B cell (primary cell): ENCODE measurements around the gene KRTAP4-11. TPM values are rescaled to one million over a fixed set of nuclear protein-coding genes. Genes with fewer than 3 reads are reported as not detected.

Experiments
- ATAC-seq: fragments of 200-7000 bp; cut with Tn5 transposase; one replicate; pipeline ENCODE4 v1.10.0; 2021; ENCODE audit warnings: low read depth, mild to moderate bottlenecking, moderate number of reproducible peaks, moderate library complexity
- CTCF ChIA-PET: fragments of 350-600 bp; sonication (Branson Sonifier 250); formaldehyde crosslinking; loops from one replicate; lab custom pipeline; 2021; ENCODE audit warnings: antibody characterized with exemption, inconsistent platforms; lab: Charles Lee
- POLR2A ChIA-PET: fragments of 350-600 bp; sonication (Branson Sonifier 250); formaldehyde crosslinking; loops from one replicate; lab custom pipeline; 2021; ENCODE audit warnings: antibody characterized with exemption; lab: Charles Lee
- DNase-seq: peaks from one replicate; pipeline ENCODE4 v3.0.0; 2013
- H2AFZ ChIP-seq: 2 replicates; pipeline ENCODE4 v1.6.1; 2012; ENCODE audit warnings: mild to moderate bottlenecking, low read depth, low read length; ENCODE audit not compliant: insufficient read depth, poor library complexity, severe bottlenecking
- H3K27ac ChIP-seq, 2 donors: 1 replicate in 1 of 2; 2 replicates in 1 of 2; pipeline ENCODE4 v1.5.1; 2012 to 2013; ENCODE audit warnings: low read length in 2 of 2, mild to moderate bottlenecking in 2 of 2, moderate library complexity in 1 of 2
- H3K27me3 ChIP-seq, 4 experiments: fragments of 200-600 bp in 1 of 4; sonication (generic) in 1 of 4; replicated peaks in 1 of 4; 1 replicate in 2 of 4; 2 replicates in 2 of 4; pipeline versions ENCODE4 v1.6.1 to v1.7.0; 2013 to 2016; ENCODE audit warnings: low read length in 3 of 4, mild to moderate bottlenecking in 2 of 4, mixed read lengths in 1 of 4, moderate library complexity in 1 of 4; ENCODE audit not compliant: insufficient read depth in 4 of 4, control insufficient read depth in 3 of 4; ENCODE audit errors: control extremely low read depth in 1 of 4
- H3K36me3 ChIP-seq, 2 experiments: replicated peaks in 1 of 2; 1 replicate in 1 of 2; 2 replicates in 1 of 2; pipeline versions ENCODE4 v1.6.1 to v1.7.1; 2013; ENCODE audit warnings: low read length in 1 of 2; ENCODE audit not compliant: insufficient read depth in 2 of 2, control insufficient read depth in 1 of 2; ENCODE audit errors: control extremely low read depth in 1 of 2, extremely low read depth in 1 of 2
- H3K4me1 ChIP-seq, 2 donors: fragments of 200-600 bp in 1 of 2; sonication (generic) in 1 of 2; 1 replicate in 1 of 2; 2 replicates in 1 of 2; pipeline versions ENCODE4 v1.5.1 to v1.6.1; 2013 to 2017; ENCODE audit warnings: low read length in 2 of 2; ENCODE audit not compliant: control insufficient read depth in 2 of 2, insufficient read depth in 2 of 2
- H3K4me2 ChIP-seq: replicated peaks from 2 replicates; pipeline ENCODE3; 2012; ENCODE audit warnings: mild to moderate bottlenecking, low read depth, low read length; ENCODE audit not compliant: poor library complexity, severe bottlenecking
- H3K4me3 ChIP-seq, 5 experiments: fragments of 200-600 bp in 1 of 5; sonication (generic) in 1 of 5; 1 replicate in 3 of 5; 2 replicates in 2 of 5; pipeline versions ENCODE4 v1.5.1 to v1.7.0; 2011 to 2016; ENCODE audit warnings: low read length in 4 of 5, mild to moderate bottlenecking in 4 of 5, low read depth in 2 of 5, control low read depth in 1 of 5, moderate library complexity in 1 of 5; ENCODE audit not compliant: insufficient read depth in 1 of 5; ENCODE audit errors: control extremely low read depth in 1 of 5, extremely low read depth in 1 of 5
- H3K79me2 ChIP-seq: fragments of 200-600 bp; sonication (generic); one replicate; pipeline ENCODE4 v1.6.0; 2016; ENCODE audit warnings: low read length; ENCODE audit not compliant: control insufficient read depth, insufficient read depth
- H3K9ac ChIP-seq: fragments of 200-600 bp; sonication (generic); 2 replicates; pipeline ENCODE4 v1.6.1; 2017; ENCODE audit warnings: mild to moderate bottlenecking, low read length, moderate library complexity
- H3K9me3 ChIP-seq, 3 donors: one replicate each; pipeline versions ENCODE4 v1.6.1 to v1.7.1; 2013; ENCODE audit warnings: low read length in 2 of 3; ENCODE audit not compliant: control insufficient read depth in 2 of 3, insufficient read depth in 1 of 3; ENCODE audit errors: control extremely low read depth in 1 of 3
- H4K20me1 ChIP-seq: 2 replicates; pipeline ENCODE4 v1.6.0; 2012; ENCODE audit warnings: mild to moderate bottlenecking, low read length; ENCODE audit not compliant: insufficient read depth, control insufficient read depth, poor library complexity, severe bottlenecking
- H3K27ac Mint-ChIP-seq: one replicate; pipeline ENCODE4 v1.8.0; 2021; ENCODE audit warnings: mixed read lengths
- H3K27me3 Mint-ChIP-seq: one replicate; pipeline ENCODE4 v1.8.0; 2021; ENCODE audit warnings: mixed read lengths
- H3K4me1 Mint-ChIP-seq: one replicate; pipeline ENCODE4 v1.8.0; 2021; ENCODE audit warnings: mixed read lengths
- H3K4me3 Mint-ChIP-seq: one replicate; pipeline ENCODE4 v1.8.0; 2021; ENCODE audit warnings: mixed read lengths
- H3K9me3 Mint-ChIP-seq: one replicate; pipeline ENCODE4 v1.8.0; 2022; ENCODE audit warnings: mixed read lengths; ENCODE audit not compliant: insufficient read depth
- EZH2 ChIP-seq: IDR thresholded peaks from 2 replicates; pipeline ENCODE4 v1.6.1; 2012; ENCODE audit warnings: borderline replicate concordance, low read depth, mild to moderate bottlenecking, moderate library complexity, low read length; ENCODE audit not compliant: insufficient read depth, poor library complexity, severe bottlenecking
- WGBS: methylation state at CpG from one replicate; pipeline ENCODE4 v1.1.5; 2013; ENCODE audit warnings: missing lambda C conversion rate; ENCODE audit not compliant: insufficient coverage; 5-methylcytosine and 5-hydroxymethylcytosine counted together
- intact Hi-C: fragments of 100-400 bp; cut with micrococcal nuclease; formaldehyde crosslinking; loops from one replicate; pipeline ENCODE4 v1.10.0; 2022
- polyA plus RNA-seq: library from polyadenylated mRNA; depleted of rRNA; stranded (reverse); fragments of >200 nt; gene quantifications from 2 replicates; pipeline ENCODE4 v1.2.3, GENCODE V29; 2012
- total RNA-seq, 2 donors: library from RNA; stranded (reverse); fragments of 120-200 nt in 1 of 2; gene quantifications; 1 replicate in 1 of 2; 2 replicates in 1 of 2; pipeline versions ENCODE4 v1.2.3 to v1.2.4, GENCODE V29; 2013 to 2022
- TF ChIP-seq, protein P1 (sequence below): fragments of 200-600 bp; IDR thresholded peaks from one replicate; pipeline ENCODE4 v1.8.0; 2022; ENCODE audit warnings: antibody characterized with exemption, mild to moderate bottlenecking

Gene KRTAP4-11
- total and polyA plus RNA-seq, 2 donors (not counting 1 experiment from before 2014, with no cell fraction given): not detected

DNA sequence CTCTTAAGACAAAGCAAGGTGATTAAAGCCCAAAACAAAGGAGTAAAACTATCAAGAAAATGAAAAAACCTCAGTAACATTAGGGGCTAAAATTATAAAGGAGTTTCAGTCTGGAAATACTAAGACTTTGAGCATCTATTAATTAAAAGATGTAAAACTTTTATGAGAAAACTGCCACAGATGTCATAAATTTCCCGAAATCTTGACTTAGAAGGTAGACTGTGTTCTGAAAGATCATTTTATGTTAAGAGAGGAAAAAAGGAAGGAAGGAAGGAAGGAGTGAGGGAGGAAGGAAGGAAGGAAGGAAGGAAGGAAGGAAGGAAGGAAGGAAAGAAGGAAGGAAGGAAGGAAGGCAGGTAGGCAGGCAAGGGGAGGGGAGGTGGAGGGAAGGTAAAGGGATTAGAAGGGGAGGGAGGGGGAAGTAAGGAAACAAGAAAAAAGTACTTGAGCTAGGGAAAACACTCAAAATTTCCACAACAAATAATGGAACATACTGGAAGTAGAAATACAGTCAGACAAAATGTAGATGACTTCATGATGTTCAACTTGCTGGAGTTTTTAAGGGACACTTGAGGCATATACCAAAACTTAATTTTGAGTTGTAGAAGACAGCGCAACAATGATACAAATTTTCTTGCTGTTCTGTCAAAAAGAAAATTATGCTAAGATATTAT, 29.5 kb upstream of the KRTAP4-11 start:
- Histone ChIP-seq H3K27me3 (no peaks in the 10 kb centered on the region), H3K4me2 (no peak overlapping the region), H4K20me1 (no peaks in the 10 kb centered on the region), H3K4me3 (no peak overlapping the region), H3K9me3 (peaks cover 3 to 9% (median 5%) of the 10 kb centered on the region in 3 donors), H3K9ac (no peak overlapping the region), H3K36me3 (no peaks in the 10 kb centered on the region), H3K27ac (no peak overlapping the region), H2AFZ (no peak overlapping the region), H3K79me2 (no peaks in the 10 kb centered on the region), H3K4me1 (no peaks in the 10 kb centered on the region)
- TF ChIP-seq EZH2: no peak
- TF ChIP-seq, protein P1, sequence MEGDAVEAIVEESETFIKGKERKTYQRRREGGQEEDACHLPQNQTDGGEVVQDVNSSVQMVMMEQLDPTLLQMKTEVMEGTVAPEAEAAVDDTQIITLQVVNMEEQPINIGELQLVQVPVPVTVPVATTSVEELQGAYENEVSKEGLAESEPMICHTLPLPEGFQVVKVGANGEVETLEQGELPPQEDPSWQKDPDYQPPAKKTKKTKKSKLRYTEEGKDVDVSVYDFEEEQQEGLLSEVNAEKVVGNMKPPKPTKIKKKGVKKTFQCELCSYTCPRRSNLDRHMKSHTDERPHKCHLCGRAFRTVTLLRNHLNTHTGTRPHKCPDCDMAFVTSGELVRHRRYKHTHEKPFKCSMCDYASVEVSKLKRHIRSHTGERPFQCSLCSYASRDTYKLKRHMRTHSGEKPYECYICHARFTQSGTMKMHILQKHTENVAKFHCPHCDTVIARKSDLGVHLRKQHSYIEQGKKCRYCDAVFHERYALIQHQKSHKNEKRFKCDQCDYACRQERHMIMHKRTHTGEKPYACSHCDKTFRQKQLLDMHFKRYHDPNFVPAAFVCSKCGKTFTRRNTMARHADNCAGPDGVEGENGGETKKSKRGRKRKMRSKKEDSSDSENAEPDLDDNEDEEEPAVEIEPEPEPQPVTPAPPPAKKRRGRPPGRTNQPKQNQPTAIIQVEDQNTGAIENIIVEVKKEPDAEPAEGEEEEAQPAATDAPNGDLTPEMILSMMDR: no peak
- no peak for ATAC-seq
- POLR2A ChIA-PET: no interaction called here
- H3K4me3 Mint-ChIP-seq: no peak overlapping the region
- 71% methylated on average over 1 of the region's 2 CpGs for WGBS
- H3K27ac Mint-ChIP-seq: no peak overlapping the region
- CTCF ChIA-PET: no interaction called here
- H3K4me1 Mint-ChIP-seq: no peaks in the 10 kb centered on the region
- intact Hi-C loops: no loop called here
- DNase-seq: no peak
- peaks cover 8% of the 10 kb centered on the region for H3K9me3 Mint-ChIP-seq
- H3K27me3 Mint-ChIP-seq: peaks cover 4% of the 10 kb centered on the region

DNA sequence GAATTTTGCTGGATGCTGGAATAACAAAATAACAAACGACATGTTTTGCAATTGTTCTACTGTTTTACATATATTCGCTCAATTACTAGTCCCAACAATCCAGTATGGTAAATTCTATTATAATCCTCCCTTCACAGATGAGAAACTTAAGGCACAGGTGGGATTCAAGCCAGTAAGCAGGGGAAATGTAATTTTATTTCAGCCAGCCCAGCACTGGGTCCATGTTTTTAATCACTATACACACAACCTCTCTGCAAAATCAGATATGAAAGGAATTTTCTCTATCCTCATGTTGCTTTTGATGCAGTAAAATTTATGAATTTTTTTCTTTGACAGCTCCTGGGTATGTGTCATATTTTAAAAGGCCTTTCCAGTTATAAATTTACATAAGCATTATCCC, 27.1 kb upstream of the KRTAP4-11 start:
- Histone ChIP-seq H3K27ac (no peak overlapping the region), H3K79me2 (no peaks in the 10 kb centered on the region), H3K4me2 (no peak overlapping the region), H3K36me3 (no peaks in the 10 kb centered on the region), H3K27me3 (no peaks in the 10 kb centered on the region), H3K9me3 (peaks cover 5 to 13% (median 7%) of the 10 kb centered on the region in 3 donors), H3K9ac (no peak overlapping the region), H4K20me1 (no peaks in the 10 kb centered on the region), H2AFZ (no peak overlapping the region), H3K4me3 (no peak overlapping the region), H3K4me1 (no peaks in the 10 kb centered on the region)
- no peak overlapping the region for H3K4me3 Mint-ChIP-seq
- CTCF ChIA-PET: interaction anchor here (0.6 kb wide), 1 partner anchor 50 kb away, joined by 5 read pairs; no protein-coding TSS in a partner anchor
- WGBS: no CpG with 5 or more reads among the region's 2 CpGs
- intact Hi-C loops: no loop called here
- H3K9me3 Mint-ChIP-seq: peaks cover 10% of the 10 kb centered on the region
- no peak for ATAC-seq
- H3K27me3 Mint-ChIP-seq: peaks cover 7% of the 10 kb centered on the region
- H3K27ac Mint-ChIP-seq: no peak overlapping the region
- TF ChIP-seq EZH2: no peak
- TF ChIP-seq, protein P1: no peak
- DNase-seq: no peak
- H3K4me1 Mint-ChIP-seq: no peaks in the 10 kb centered on the region
- POLR2A ChIA-PET: no interaction called here
